ENCODE results near the gene SPRY1. TPM values are rescaled to one million over a fixed set of nuclear protein-coding genes. Genes with fewer than 3 reads are reported as not detected.

SPRY1 gene, protein sequence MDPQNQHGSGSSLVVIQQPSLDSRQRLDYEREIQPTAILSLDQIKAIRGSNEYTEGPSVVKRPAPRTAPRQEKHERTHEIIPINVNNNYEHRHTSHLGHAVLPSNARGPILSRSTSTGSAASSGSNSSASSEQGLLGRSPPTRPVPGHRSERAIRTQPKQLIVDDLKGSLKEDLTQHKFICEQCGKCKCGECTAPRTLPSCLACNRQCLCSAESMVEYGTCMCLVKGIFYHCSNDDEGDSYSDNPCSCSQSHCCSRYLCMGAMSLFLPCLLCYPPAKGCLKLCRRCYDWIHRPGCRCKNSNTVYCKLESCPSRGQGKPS
- total RNA-seq, result 146 TPM

DNA sequence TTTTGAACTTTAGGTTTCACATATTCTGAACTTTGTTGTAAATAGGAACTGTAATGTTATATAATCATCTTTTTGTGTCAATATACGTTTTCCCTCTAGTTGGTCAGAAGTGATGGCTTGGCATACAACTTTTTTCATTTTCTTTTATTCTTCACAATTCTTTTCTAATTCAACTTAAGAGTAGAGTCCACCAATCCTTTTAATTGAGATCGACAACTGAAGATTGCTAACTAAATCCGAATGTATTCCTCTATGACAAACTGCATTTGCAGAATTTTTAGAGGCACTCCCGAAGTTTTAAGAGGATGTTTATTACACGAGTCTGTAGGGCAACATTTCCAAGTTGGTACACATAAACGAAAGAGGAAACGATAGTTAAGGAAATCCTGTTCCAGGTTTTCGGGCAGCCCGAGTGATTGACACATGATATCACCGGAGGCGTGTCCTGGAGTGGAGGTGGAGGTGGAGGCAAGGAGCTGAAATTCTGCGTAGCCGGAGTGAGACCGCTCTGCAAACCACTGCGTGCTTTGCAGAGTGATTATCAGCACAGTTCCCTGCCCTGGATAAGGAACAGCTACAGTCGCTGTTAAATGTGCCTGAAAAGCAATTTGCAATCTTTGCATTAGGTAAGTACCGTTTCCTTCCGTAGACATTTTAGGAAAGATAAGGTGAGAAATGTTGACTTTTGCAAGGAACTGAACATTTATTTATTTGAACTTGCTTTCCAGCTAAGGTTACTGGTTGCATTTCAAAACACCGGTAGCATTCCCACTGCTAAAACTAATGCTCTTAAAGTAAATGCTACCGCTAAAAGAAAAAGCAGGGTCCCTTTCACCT, at the start of gene SPRY1:
TSS of gene SPRY1 (plus strand) at position 489 of the 837 bp plus-strand sequence. CDS start 4,797 bp downstream, outside the sequence.
- ATAC-seq (peak; percentile 84), DNase-seq (ENCODE audit: low spot score) (peak; percentile 87)
- intact Hi-C loops (cut with DNase I), result no loop called here

DNA sequence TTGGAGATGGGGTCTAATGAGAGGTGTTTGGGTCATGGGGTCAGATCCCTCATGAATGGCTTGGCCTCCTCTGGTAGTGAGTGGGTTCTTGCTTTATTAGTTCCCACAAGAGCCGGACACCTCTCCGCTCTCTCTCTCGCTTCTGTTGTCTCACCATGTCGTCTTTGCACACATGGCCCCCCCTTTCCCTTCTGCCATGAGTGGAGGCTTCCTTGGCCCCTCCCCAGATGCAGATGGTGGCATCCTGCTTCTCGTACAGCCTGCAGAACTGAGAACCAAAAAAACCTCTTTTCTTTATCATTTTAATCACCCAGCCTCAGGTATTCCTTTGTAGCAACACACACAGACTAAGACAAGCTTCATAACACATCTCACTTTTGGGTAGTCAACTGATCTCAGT, 49.6 kb upstream of the SPRY1 start:
- intact Hi-C loops (cut with DNase I), result no loop called here
- ATAC-seq (no peak), DNase-seq (ENCODE audit: low spot score) (no peak)

DNA sequence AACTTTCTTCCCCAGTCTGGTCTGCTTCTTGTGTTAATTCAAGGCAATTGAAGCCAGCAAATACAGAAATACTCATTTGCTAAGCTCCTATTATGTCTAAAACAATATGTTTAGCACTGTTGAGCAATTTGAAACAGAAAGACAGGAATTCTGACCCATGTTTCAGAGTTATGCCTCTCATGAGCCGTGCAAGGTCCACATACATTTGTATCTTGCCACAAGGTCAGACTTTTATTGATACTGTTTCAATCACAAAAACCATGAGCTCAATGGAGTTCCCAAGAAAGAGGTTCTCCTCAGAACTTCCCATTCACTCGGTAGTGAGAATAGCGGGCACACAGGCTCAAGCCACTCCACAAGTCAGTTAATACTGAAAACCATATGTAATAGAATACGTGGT, 47.6 kb upstream of the SPRY1 start:
- DNase-seq (ENCODE audit: low spot score), result no peak
- ATAC-seq, result no peak
- intact Hi-C loops (cut with DNase I), result no loop called here

DNA sequence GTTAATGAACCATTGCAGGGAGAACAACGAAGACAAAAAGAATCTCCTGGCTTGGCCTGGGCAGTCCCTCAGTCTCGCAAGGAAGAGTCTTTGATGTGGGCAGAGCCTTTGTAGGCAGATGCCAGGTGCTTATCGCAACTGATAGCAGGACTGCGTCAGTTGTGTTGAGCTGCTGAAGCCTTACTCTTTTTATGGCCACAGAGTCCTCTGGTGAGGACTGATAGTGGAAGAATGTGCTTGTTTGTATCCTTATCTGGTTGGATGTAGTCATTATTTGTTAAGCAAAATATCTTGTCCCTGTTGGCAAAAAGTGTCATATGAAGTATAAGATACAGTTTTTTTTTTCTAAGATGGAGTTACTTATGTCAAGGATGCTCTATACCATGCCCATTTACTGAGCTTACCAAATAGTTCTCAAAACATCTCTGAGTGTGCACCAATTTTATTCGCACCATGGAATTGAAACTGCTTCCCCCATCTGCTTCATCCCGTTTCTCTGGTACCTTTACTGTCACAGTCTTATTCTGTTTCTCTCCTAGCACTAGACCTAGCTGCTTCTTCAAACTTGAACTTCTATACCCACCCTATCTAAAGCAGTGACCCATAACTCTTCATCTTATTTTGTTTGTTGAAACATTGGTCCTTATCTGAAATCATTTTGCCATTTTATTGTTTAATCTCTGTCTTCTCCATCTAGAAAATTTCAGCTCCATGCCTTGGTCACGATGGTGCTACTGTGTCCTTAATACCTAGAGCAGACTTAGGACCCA, 47.0 kb upstream of the SPRY1 start:
- DNase-seq (ENCODE audit: low spot score) (no peak), ATAC-seq (no peak)
- intact Hi-C loops (cut with DNase I), result no loop called here

DNA sequence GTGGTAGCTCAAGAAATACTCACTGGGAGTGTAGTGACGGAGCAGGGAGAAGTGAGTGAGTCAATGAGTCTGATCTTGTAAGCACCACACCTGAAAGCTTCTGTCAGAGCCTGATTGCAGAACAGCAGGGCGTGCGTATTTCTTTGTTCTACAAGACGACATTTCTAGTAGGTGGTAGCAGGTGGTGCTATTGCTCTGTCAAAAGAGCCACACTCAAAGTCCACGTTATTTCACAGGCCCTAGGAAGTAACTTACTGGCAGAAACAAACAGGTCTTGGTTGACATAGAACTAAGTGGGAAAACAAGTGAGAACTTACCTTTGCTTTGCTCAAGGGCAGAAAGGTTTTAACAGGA, 46.4 kb upstream of the SPRY1 start:
- intact Hi-C loops (cut with DNase I), result no loop called here
- ATAC-seq (no peak), DNase-seq (ENCODE audit: low spot score) (no peak)

DNA sequence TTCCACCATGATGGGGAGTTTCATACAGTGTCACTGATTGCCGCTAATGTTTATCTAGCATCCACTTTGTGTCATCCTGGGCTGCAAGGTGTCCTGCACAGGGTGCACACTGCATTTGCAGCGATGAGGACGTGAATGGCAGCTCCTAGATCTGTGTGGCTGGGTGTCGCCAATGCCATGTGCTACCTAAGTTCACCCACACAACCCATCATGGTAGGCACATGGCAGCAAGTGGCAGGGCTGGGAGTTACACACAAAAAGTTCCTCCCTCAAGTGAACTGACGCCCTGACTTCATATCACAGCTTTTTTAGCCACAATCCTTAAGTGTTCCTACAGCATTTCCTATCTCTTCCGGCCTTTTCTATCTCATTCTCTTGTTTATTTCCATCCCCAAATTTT, 45.9 kb upstream of the SPRY1 start:
- intact Hi-C loops (cut with DNase I), result no loop called here
- DNase-seq (ENCODE audit: low spot score) (no peak), ATAC-seq (no peak)

DNA sequence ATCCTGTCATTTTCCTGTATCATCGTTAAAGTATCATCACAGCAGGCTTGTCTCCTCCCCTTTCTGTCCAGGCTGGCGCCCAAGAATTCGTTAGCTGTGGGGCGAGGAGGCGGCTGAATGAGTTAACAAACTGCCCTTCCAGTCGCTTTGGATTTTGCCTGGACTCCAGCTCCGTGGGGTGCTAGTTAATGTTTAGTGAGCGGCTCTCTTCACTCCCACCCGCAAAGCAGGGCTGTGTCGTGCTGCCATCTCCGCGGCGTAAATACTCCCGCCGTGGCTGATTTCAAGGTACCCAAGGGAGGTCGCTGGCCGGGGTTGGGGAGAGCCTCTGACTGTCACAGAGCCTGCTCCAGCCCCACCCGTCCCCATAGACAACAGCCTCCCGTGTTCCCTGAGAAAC, 44.9 kb upstream of the SPRY1 start:
- DNase-seq (ENCODE audit: low spot score) (no peak), ATAC-seq (peak; percentile 9)
- intact Hi-C loops (cut with DNase I), result no loop called here

DNA sequence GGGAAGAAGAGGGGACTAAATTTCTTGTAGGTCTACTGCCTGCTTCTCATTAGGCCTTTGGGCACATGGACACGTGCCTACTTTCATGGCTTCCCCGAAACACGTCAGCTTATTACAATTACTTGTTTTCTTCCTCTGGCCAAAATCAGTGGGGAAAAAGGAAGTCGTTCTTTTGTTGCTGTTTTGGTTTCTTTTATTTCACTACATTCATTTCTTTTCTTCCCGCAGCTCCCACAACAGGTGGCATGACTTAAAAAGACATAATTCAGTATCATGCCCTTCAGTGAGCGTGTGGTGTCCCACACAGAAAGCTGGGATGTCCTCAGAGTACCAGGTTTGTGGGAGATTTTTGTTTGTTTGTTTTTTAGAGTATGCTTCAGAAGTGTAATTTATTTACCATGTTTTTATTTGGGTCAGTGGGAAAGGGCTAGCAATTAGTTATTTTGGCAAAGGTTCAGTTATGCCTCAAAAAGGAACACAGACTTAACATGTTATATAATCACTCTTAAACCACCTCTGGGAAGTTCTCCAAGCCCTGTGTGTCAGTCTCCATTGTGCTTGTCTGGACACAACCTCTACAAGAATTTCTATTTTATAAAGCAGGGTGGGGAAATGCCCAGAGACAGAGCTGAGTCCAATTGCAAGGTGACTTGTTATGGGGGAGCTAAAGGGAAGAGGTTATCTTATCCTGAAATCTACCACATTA, 44.2 kb upstream of the SPRY1 start:
- DNase-seq (ENCODE audit: low spot score) (no peak), ATAC-seq (peak; percentile 53)
- intact Hi-C loops (cut with DNase I), result no loop called here

DNA sequence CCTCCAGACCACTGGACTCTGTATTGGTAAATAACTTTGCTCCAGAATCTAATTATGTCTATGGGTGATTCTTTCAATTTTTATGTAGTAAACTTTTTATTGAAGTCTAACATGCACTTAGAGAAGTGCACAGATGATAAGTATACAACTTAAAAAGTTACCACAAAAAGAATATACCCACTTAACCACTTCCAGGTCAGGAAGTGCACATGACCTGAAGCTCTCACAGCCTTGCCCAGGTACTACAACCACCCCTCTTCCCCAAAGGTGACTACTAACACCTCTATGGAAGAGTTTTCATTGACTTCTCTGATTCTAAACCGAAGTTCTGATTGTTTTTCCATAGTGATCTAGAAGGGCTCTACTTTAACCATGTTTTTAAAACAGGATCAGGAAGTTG, 43.6 kb upstream of the SPRY1 start:
- ATAC-seq (no peak), DNase-seq (ENCODE audit: low spot score) (no peak)
- intact Hi-C loops (cut with DNase I), result no loop called here

DNA sequence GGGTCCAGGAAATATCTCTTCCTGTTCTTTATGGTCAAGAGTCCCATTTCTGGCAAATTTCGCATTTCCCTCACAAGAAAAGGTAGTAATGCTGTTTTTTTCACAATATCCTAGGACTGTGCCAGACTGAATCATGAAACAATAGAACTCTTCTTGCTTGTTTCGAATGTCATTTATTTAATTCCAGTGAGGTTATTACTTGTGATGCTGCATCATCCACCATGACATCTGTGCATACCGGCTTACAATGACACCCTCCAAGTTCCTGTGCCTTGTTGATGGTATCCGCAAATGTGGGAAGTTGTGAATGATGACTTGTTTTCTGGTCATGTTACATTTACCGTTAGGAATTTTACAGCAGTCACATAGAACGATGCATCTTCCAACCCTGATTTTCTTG, 42.9 kb upstream of the SPRY1 start:
- intact Hi-C loops (cut with DNase I), result no loop called here
- DNase-seq (ENCODE audit: low spot score), result no peak
- ATAC-seq, result no peak

DNA sequence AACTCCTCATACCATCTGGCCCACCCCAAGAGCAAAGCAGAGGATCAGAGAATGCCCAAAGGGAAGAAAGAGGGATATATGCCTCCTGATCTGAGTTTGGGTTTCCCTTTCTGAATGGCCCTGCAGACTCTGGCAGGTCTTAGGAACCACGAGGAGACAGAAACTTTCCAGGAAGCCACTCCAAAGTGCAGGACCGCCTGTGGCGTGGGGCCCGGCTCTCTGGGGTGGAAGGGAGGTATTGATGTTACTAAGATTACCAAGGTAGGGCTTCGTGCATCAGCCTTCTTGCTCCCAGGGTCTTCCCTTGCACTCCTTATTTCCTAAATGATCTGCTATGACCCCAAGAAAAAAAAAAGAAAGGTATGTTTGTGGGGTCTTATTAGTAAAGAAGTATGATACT, 41.9 kb upstream of the SPRY1 start:
- no peak for ATAC-seq
- intact Hi-C loops (cut with DNase I), result no loop called here
- DNase-seq (ENCODE audit: low spot score), result no peak

DNA sequence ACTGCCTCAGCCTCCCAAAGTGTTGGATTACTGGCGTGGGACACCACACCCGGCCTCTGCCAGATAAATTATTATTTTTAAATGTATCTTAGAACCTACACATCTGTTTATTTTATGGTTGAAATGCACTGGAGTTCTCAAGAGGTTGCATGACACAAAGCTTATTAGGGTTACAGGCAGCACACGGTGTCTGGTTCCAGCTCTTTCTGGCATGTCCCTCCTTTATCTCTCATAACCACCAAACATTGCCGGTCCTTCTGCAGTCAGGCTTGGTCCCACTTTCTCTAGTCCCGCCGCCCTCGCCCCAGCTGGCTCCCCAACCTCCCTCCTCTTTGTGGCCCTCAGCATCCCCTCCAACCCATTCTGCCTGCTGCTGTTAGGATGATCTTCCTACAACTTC, 39.7 kb upstream of the SPRY1 start:
- no peak for ATAC-seq
- intact Hi-C loops (cut with DNase I), result no loop called here
- DNase-seq (ENCODE audit: low spot score), result no peak

DNA sequence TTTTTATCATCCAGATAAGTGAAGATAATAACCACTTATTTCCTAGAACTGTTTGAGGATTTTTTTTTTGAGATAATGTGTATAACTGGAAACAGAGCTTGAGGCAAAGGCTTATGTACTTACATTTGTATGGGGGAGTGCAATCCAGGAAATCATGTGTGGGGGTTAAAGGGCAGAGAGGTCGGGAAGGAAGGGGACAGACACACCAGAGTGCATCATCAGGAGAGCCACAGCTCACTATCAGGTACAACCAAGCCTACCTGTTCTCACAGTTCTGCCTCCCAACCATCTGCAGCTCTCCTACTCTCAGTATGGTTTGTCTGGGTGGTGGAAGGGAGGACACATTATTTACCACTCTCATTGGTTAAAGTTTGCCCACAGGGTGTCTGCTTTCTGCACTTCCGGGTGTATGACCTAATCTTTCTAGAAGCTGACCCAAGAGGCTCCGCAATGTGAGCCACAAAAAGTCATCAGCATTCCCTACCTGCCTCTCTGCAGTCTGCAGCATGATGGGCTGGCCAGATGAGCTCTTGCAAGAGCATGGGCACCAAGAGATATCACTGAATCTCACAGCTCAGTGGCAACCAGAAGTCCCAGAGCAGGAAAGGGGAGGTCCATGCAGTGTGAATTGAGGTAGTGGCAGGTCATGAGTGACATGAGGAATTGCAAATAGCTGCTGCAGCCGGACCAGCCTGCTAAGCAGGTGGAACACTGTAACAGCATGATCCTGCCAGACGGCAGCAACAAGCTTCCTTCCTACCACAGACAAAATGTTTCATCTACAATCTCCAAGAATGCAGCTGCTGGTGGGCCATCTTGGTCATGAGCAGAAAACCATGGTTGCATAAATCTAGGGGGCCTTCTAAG, 36.9 kb upstream of the SPRY1 start:
- DNase-seq (ENCODE audit: low spot score) (no peak), ATAC-seq (no peak)
- intact Hi-C loops (cut with DNase I), result no loop called here

DNA sequence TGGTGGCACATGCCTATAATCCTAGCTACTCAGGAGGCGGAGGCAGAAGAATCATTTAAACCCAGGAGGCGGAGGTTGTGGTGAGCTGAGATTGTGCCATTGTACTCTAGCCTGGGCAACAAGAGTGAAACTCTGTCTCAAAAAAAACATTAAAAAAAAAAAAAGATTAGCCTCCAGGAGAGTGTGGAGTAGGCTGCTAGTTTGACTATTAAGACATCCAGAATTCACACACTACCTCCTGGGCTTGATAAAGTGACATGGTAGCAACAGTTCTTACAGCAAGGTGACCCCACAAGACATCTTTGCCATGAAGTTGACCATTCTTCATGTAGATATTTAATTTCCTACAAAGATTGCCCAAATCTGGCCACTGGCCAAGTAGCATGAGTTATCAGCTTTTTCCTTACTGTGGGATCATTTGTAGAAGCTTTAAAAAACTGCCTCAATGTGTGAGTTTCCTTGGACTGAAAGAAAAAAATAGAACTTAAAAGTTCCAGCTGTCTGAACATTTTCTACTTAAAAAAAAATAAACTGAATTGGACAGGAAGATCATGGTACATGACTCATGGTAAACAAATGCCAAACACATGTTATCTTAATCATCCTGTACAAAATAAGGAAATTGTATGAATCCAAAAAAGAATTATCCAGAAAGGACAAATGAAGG, 35.3 kb upstream of the SPRY1 start:
- intact Hi-C loops (cut with DNase I), result no loop called here
- ATAC-seq (peak; percentile 46), DNase-seq (ENCODE audit: low spot score) (no peak)

DNA sequence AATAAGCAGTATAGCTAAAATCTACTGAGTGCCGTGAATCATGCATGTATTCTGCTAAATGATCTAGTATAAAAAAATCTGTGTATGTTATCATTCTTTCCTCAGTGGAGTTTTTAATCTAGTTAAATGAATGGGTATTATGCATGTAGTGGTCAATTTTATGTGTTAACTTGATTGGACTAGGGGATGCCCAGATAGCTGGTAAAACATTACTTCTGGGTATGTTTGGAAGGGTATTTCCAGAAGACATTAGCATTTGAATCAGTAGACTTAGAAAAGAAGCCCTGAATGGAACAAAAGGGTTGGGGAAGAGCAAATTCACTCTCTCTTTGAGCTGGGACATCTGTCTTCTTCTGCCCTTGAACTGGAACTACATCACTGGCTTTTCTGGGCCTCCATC, 34.5 kb upstream of the SPRY1 start:
- intact Hi-C loops (cut with DNase I), result no loop called here
- ATAC-seq, result no peak

DNA sequence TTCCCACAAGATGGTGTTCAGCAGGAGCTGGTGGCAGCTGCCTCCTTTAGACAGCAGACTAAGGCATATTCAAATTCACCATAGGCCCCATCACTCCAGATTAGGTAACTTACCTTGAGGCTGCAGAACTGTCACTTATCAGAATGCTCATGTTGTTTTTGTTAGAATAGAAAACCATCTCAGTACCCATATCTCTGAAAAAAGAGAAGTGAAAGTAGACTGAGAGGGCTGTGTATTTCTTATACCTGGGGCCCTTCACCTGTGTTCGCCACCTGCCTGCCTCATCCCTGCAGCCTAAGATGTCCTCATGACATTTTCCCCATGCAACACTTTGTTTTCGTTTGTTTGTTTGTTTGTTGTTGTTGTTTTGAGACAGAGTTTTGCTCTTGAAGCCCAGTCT, 32.9 kb upstream of the SPRY1 start:
- intact Hi-C loops (cut with DNase I), result no loop called here
- no peak for DNase-seq (ENCODE audit: low spot score)
- no peak for ATAC-seq

More for the DNA sequence above, 34.5 kb upstream of the SPRY1 start:
- no peak for DNase-seq (ENCODE audit: low spot score)

DNA sequence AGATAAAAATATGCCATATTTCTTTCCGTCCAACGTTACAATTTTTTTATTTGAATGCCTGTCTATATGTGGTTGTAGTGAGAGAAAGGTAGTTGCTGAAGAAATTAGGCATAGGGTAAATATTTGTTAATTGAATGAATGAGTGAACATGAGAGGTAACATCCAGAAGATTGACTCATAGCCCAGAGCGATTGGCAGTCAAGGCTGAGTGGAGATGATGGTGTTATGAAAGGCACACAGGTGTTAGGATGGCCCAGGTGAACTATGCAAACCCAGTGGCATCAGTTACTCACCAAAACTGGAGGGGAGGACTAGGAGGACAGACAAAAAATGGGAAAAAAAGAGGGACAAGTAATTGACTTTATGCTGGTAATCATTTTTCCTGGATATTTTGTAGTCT, 31.7 kb upstream of the SPRY1 start:
- no peak for ATAC-seq
- no peak for DNase-seq (ENCODE audit: low spot score)
- intact Hi-C loops (cut with DNase I), result no loop called here

DNA sequence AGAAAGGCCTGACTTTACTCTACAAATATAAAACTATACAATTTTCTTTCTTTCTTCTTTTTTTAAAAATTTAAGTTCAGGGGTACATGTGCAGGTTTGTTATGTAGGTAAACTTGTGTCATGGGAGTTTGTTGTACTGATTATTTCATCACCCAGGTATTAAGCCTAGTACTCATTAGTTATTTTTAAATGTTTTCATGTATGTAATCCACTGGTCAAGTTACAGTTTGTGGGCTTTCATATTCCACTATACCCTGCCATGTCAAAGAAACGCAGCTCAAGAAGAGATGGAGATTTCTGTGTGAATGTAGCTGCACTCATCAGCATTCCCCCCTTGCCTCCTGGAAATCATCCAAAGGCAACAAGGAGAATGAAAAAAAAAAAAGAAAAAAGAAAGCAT, 31.2 kb upstream of the SPRY1 start:
- ATAC-seq (no peak), DNase-seq (ENCODE audit: low spot score) (no peak)
- intact Hi-C loops (cut with DNase I), result no loop called here
